ENCODE measurements around the gene SCG2.

- TF ChIP-seq CTCF (IDR thresholded peaks at IDR 0.05; ENCODE audit: insufficient read depth, low read depth, low read length) = no peak
- TF ChIP-seq EZH2 (IDR thresholded peaks at IDR 0.05; ENCODE audit: insufficient read depth, low read length) = no peak
Observed at GRCh38 chr2:223587301-223587700, 14.9 kb downstream of the SCG2 start.
